ENCODE results near the gene GRIA1.

GRIA1 gene

GRCh38 chr5:153594785-153595184 is 104.3 kb downstream of the GRIA1 start:
- no peak overlapping the region for H3K4me3 ChIP-seq (replicated peaks; ENCODE audit: low read depth, low read length)
- no peak for TF ChIP-seq CTCF (IDR thresholded peaks at IDR 0.05; ENCODE audit: low read length, missing control alignments)
- no peak for DNase-seq (ENCODE audit: low read depth)

GRCh38 chr5:153598099-153598498 is 107.6 kb downstream of the GRIA1 start:
- no peak for DNase-seq (ENCODE audit: low read depth)
- no peak overlapping the region for H3K4me3 ChIP-seq (replicated peaks; ENCODE audit: low read depth, low read length)
- no peak for TF ChIP-seq CTCF (IDR thresholded peaks at IDR 0.05; ENCODE audit: low read length, missing control alignments)

GRCh38 chr5:153601377-153601776 is 110.9 kb downstream of the GRIA1 start:
- H3K4me3 ChIP-seq (replicated peaks; ENCODE audit: low read depth, low read length), result no peak overlapping the region
- TF ChIP-seq CTCF (IDR thresholded peaks at IDR 0.05; ENCODE audit: low read length, missing control alignments), result no peak
- DNase-seq (ENCODE audit: low read depth), result no peak

- no peak overlapping the region for H3K4me3 ChIP-seq (replicated peaks; ENCODE audit: low read depth, low read length)
- TF ChIP-seq CTCF (IDR thresholded peaks at IDR 0.05; ENCODE audit: low read length, missing control alignments), result no peak
- no peak for DNase-seq (ENCODE audit: low read depth)
Measured at GRCh38 chr5:153605386-153605785, 114.9 kb downstream of the GRIA1 start.

GRCh38 chr5:153610009-153610408 is 119.5 kb downstream of the GRIA1 start:
- no peak for TF ChIP-seq CTCF (IDR thresholded peaks at IDR 0.05; ENCODE audit: low read length, missing control alignments)
- DNase-seq (ENCODE audit: low read depth), result no peak
- no peak overlapping the region for H3K4me3 ChIP-seq (replicated peaks; ENCODE audit: low read depth, low read length)

GRCh38 chr5:153610811-153611210 is 120.3 kb downstream of the GRIA1 start:
- TF ChIP-seq CTCF (IDR thresholded peaks at IDR 0.05; ENCODE audit: low read length, missing control alignments), result no peak
- no peak for DNase-seq (ENCODE audit: low read depth)

GRCh38 chr5:153613144-153613543 is 122.7 kb downstream of the GRIA1 start:
- TF ChIP-seq CTCF (IDR thresholded peaks at IDR 0.05; ENCODE audit: low read length, missing control alignments), result no peak
- H3K4me3 ChIP-seq (replicated peaks; ENCODE audit: low read depth, low read length), result no peak overlapping the region
- peak; percentile 20 for DNase-seq (ENCODE audit: low read depth)

More at GRCh38 chr5:153610811-153611210, 120.3 kb downstream of the GRIA1 start:
- no peak overlapping the region for H3K4me3 ChIP-seq (replicated peaks; ENCODE audit: low read depth, low read length)

Data from fibroblast of pulmonary artery (primary cell).